Neural cell (in vitro differentiated cells): ENCODE measurements around the gene ITGB6. TPM values are rescaled to one million over a fixed set of nuclear protein-coding genes. Genes with fewer than 3 reads are reported as not detected.

Source experiments
- H2AFZ ChIP-seq: fragments of 200-600, 300-800 bp; sonication (generic), shearing (Covaris generic); 2 replicates; pipeline ENCODE4 v1.6.0; 2014; ENCODE audit warnings: low read depth, mild to moderate bottlenecking, antibody characterized with exemption, low read length, moderate library complexity
- H3F3A ChIP-seq: fragments of 200-600 bp; shearing (Covaris generic); 2 replicates; pipeline ENCODE4 v1.6.1; 2016; ENCODE audit warnings: mild to moderate bottlenecking, moderate library complexity, mixed read lengths, antibody characterized with exemption, low read length; ENCODE audit not compliant: insufficient read depth, poor library complexity, severe bottlenecking
- H3K27ac ChIP-seq: fragments of 200-600, 300-800 bp; sonication (generic), shearing (Covaris generic); 2 replicates; pipeline ENCODE4 v1.5.1; 2014; ENCODE audit warnings: mild to moderate bottlenecking, low read length, moderate library complexity
- H3K27me3 ChIP-seq: fragments of 300-800, 200-600 bp; sonication (generic), shearing (Covaris generic); 2 replicates; pipeline ENCODE4 v1.6.0; 2014; ENCODE audit warnings: mild to moderate bottlenecking, low read depth, low read length, moderate library complexity; ENCODE audit not compliant: insufficient read depth
- H3K36me3 ChIP-seq: fragments of 300-800, 200-600 bp; sonication (generic), shearing (Covaris generic); 2 replicates; pipeline ENCODE4 v1.5.1; 2014; ENCODE audit warnings: mild to moderate bottlenecking, antibody characterized with exemption, low read length, moderate library complexity; ENCODE audit not compliant: insufficient read depth
- H3K4me2 ChIP-seq: fragments of 300-800, 200-600 bp; sonication (generic), shearing (Covaris generic); 2 replicates; pipeline ENCODE4 v1.6.0; 2014; ENCODE audit warnings: mild to moderate bottlenecking, low read length
- H3K4me3 ChIP-seq: fragments of 300-800, 200-600 bp; sonication (generic), shearing (Covaris generic); 2 replicates; pipeline ENCODE4 v1.5.1; 2014; ENCODE audit warnings: mild to moderate bottlenecking, low read length, moderate library complexity
- H3K79me2 ChIP-seq: fragments of 200-600 bp; shearing (Covaris generic); replicated peaks from 2 replicates; pipeline ENCODE4 v1.6.0; 2014; ENCODE audit warnings: mild to moderate bottlenecking, low read length, moderate library complexity; ENCODE audit not compliant: insufficient read depth
- H3K9ac ChIP-seq: fragments of 300-800, 200-600 bp; sonication (generic), shearing (Covaris generic); 2 replicates; pipeline ENCODE4 v1.6.1; 2016; ENCODE audit warnings: mild to moderate bottlenecking, low read length, mixed read lengths
- H3K9me2 ChIP-seq: fragments of 200-600 bp; shearing (Covaris generic); 2 replicates; pipeline ENCODE4 v1.6.1; 2016; ENCODE audit warnings: mild to moderate bottlenecking, low read length, mixed read lengths; ENCODE audit not compliant: insufficient read depth
- H3K9me3 ChIP-seq: fragments of 200-600, 300-800 bp; sonication (generic), shearing (Covaris generic); 2 replicates; pipeline ENCODE4 v1.6.1; 2016; ENCODE audit warnings: mild to moderate bottlenecking, mixed run types, low read length, moderate library complexity, mixed read lengths
- H4K20me1 ChIP-seq: fragments of 200-600 bp; shearing (Covaris generic); 2 replicates; pipeline ENCODE4 v1.6.1; 2016; ENCODE audit warnings: mild to moderate bottlenecking, mixed run types; ENCODE audit not compliant: insufficient read depth
- CTCF ChIP-seq: fragments of 450-650 bp; IDR thresholded peaks from 2 replicates; pipeline ENCODE4 v1.5.1; 2014; ENCODE audit warnings: antibody characterized with exemption, mild to moderate bottlenecking, moderate library complexity; ENCODE audit not compliant: poor library complexity, severe bottlenecking
- EP300 ChIP-seq: fragments of 450-650 bp; conservative IDR thresholded peaks from 2 replicates; pipeline ENCODE4 v1.6.1; 2014; ENCODE audit warnings: antibody characterized with exemption, mild to moderate bottlenecking, moderate library complexity; ENCODE audit not compliant: poor library complexity, severe bottlenecking
- EZH2 ChIP-seq: fragments of 200-600, 300-800 bp; shearing (Covaris generic), sonication (generic); IDR thresholded peaks from 2 replicates; pipeline ENCODE4 v1.6.1; 2014; ENCODE audit warnings: antibody characterized with exemption, low read length, borderline replicate concordance, mild to moderate bottlenecking; ENCODE audit not compliant: insufficient read depth, poor library complexity, severe bottlenecking
- MXI1 ChIP-seq: fragments of 450-650 bp; conservative IDR thresholded peaks from 2 replicates; pipeline ENCODE4 v1.6.1; 2014; ENCODE audit warnings: antibody characterized with exemption, mild to moderate bottlenecking; ENCODE audit not compliant: poor library complexity, severe bottlenecking
- POLR2AphosphoS5 ChIP-seq: IDR thresholded peaks from 2 replicates; pipeline ENCODE4 v1.6.1; 2012
- RAD21 ChIP-seq: fragments of 450-650 bp; conservative IDR thresholded peaks from 2 replicates; pipeline ENCODE4 v1.6.1; 2014; ENCODE audit warnings: antibody characterized with exemption, mild to moderate bottlenecking, moderate library complexity
- REST ChIP-seq: IDR thresholded peaks from 2 replicates; pipeline ENCODE4 v1.6.1; 2012; ENCODE audit warnings: borderline replicate concordance
- SMC3 ChIP-seq: fragments of 450-650 bp; conservative IDR thresholded peaks from 2 replicates; pipeline ENCODE4 v1.6.1; 2014; ENCODE audit warnings: antibody characterized with exemption, mild to moderate bottlenecking, moderate library complexity; ENCODE audit not compliant: poor library complexity
- TAF1 ChIP-seq: IDR thresholded peaks from 2 replicates; pipeline ENCODE4 v1.6.1; 2012; ENCODE audit warnings: low read depth
- polyA plus RNA-seq: library from polyadenylated mRNA; depleted of rRNA; stranded (reverse); fragments of >200 nt; gene quantifications from 2 replicates; pipeline ENCODE4 v1.2.3, GENCODE V29; 2014

The ITGB6 gene
- polyA plus RNA-seq, 1 donor from 2014 or later, result 8.3 TPM

GRCh38 chr2:160061944-160062291, 138.2 kb downstream of the ITGB6 start:
- Histone ChIP-seq H4K20me1 (no peaks in the 10 kb centered on the region), H3K27ac (no peak overlapping the region), H3F3A (no peaks in the 10 kb centered on the region), H3K9ac (peak overlapping the region; percentile 36), H3K79me2 (no peaks in the 10 kb centered on the region), H3K9me3 (peaks cover 3% of the 10 kb centered on the region), H3K4me2 (no peak overlapping the region), H3K27me3 (peaks cover 37% of the 10 kb centered on the region), H3K9me2 (no peaks in the 10 kb centered on the region), H2AFZ (no peak overlapping the region), H3K36me3 (no peaks in the 10 kb centered on the region), H3K4me3 (peak overlapping the region; percentile 63)
- TF ChIP-seq POLR2AphosphoS5 (no peak), REST (no peak), MXI1 (no peak), RAD21 (no peak), SMC3 (no peak), EZH2 (no peak), CTCF (no peak), EP300 (no peak), TAF1 (no peak)

- peak overlapping the region; percentile 63 for H3K4me3 ChIP-seq
- H3K9me2 ChIP-seq, result no peaks in the 10 kb centered on the region
- no peaks in the 10 kb centered on the region for H3K36me3 ChIP-seq
- H2AFZ ChIP-seq, result no peak overlapping the region
- H3F3A ChIP-seq, result no peaks in the 10 kb centered on the region
- H3K79me2 ChIP-seq, result no peaks in the 10 kb centered on the region
- TF ChIP-seq RAD21, result no peak
- TF ChIP-seq CTCF, result no peak
- H4K20me1 ChIP-seq, result no peaks in the 10 kb centered on the region
- H3K4me2 ChIP-seq, result no peak overlapping the region
- no peak overlapping the region for H3K27ac ChIP-seq
- H3K9ac ChIP-seq, result no peak overlapping the region
- peaks cover 37% of the 10 kb centered on the region for H3K27me3 ChIP-seq
- H3K9me3 ChIP-seq, result peaks cover 3% of the 10 kb centered on the region
Observed at GRCh38 chr2:160061533-160061932, 138.5 kb downstream of the ITGB6 start.
